GM12872 (cell line): ENCODE measurements around the gene ANGPTL8.

Source experiments
- CTCF ChIP-seq: IDR thresholded peaks from 3 replicates; pipeline ENCODE4 v1.5.1; 2011; ENCODE audit warnings: low read depth, mild to moderate bottlenecking, low read length, moderate library complexity; ENCODE audit not compliant: insufficient read depth

The ANGPTL8 gene

GRCh38 chr19:11194656-11195558 is 44.5 kb upstream of the ANGPTL8 start:
- TF ChIP-seq CTCF, result no peak

- no peak for TF ChIP-seq CTCF
Observed at GRCh38 chr19:11195681-11196080, 43.7 kb upstream of the ANGPTL8 start.

GRCh38 chr19:11196406-11197287 is 42.8 kb upstream of the ANGPTL8 start:
- TF ChIP-seq CTCF, result no peak

GRCh38 chr19:11197291-11198174 is 41.9 kb upstream of the ANGPTL8 start, which contains the start of gene KANK2:
KANK2 (minus strand) TSS chr19:11197545; CDS start chr19:11194511, 3,034 bp downstream.
- TF ChIP-seq CTCF, result no peak

GRCh38 chr19:11198175-11198534 is 41.3 kb upstream of the ANGPTL8 start:
- TF ChIP-seq CTCF, result no peak

GRCh38 chr19:11198769-11199424 is 40.5 kb upstream of the ANGPTL8 start:
- TF ChIP-seq CTCF, result no peak
